H9 (cell line): Measurements from ENCODE around the gene TBC1D30. TPM values are rescaled to one million over a fixed set of nuclear protein-coding genes. Genes with fewer than 3 reads are reported as not detected.

Experiments
- DNase-seq: peaks from one replicate; pipeline ENCODE4 v3.0.0-alpha.2; 2017
- H2AFZ ChIP-seq: one replicate; pipeline ENCODE4 v1.6.1; 2013; ENCODE audit warnings: mild to moderate bottlenecking, low read length, control low read depth, moderate library complexity
- H2AK5ac ChIP-seq: 2 replicates; pipeline ENCODE4 v1.6.1; 2013; ENCODE audit warnings: low read length, control low read depth, mixed read lengths; ENCODE audit not compliant: insufficient read length
- H2BK120ac ChIP-seq: one replicate; pipeline ENCODE4 v1.6.1; 2013; ENCODE audit warnings: low read depth, mild to moderate bottlenecking, low read length, control low read depth, inconsistent platforms; ENCODE audit not compliant: poor library complexity, severe bottlenecking
- H2BK12ac ChIP-seq: 2 replicates; pipeline ENCODE4 v1.6.1; 2013; ENCODE audit warnings: low read length, control low read depth, mixed read lengths, low read depth; ENCODE audit not compliant: insufficient read length
- H2BK15ac ChIP-seq: 2 replicates; pipeline ENCODE4 v1.6.1; 2013; ENCODE audit warnings: low read depth, low read length, control low read depth
- H2BK20ac ChIP-seq: one replicate; pipeline ENCODE4 v1.6.1; 2013; ENCODE audit warnings: low read depth, mild to moderate bottlenecking, low read length, control low read depth, inconsistent platforms; ENCODE audit not compliant: poor library complexity, severe bottlenecking
- H2BK5ac ChIP-seq: 2 replicates; pipeline ENCODE4 v1.6.1; 2013; ENCODE audit warnings: low read length, control low read depth, mixed read lengths; ENCODE audit not compliant: insufficient read length
- H3K14ac ChIP-seq: 2 replicates; pipeline ENCODE4 v1.6.1; 2013; ENCODE audit warnings: low read length, control low read depth; ENCODE audit not compliant: insufficient read depth
- H3K18ac ChIP-seq: 2 replicates; pipeline ENCODE4 v1.6.1; 2013; ENCODE audit warnings: low read depth, mild to moderate bottlenecking, mixed read lengths, low read length, control low read depth; ENCODE audit not compliant: insufficient read length
- H3K23ac ChIP-seq: 2 replicates; pipeline ENCODE4 v1.6.1; 2013; ENCODE audit warnings: low read length, control low read depth, mixed read lengths, low read depth; ENCODE audit not compliant: insufficient read length
- H3K23me2 ChIP-seq: 2 replicates; pipeline ENCODE4 v1.6.1; 2013; ENCODE audit warnings: low read depth, mild to moderate bottlenecking, mixed read lengths, low read length, control low read depth; ENCODE audit not compliant: insufficient read length, poor library complexity, severe bottlenecking
- H3K27ac ChIP-seq: 2 replicates; pipeline ENCODE4 v1.5.1; 2013; ENCODE audit warnings: low read length, control low read depth, mixed read lengths, low read depth; ENCODE audit not compliant: insufficient read length
- H3K27me3 ChIP-seq: 2 replicates; pipeline ENCODE4 v1.6.1; 2013; ENCODE audit warnings: low read length, control low read depth, inconsistent platforms; ENCODE audit not compliant: insufficient read depth
- H3K4ac ChIP-seq: 2 replicates; pipeline ENCODE4 v1.6.1; 2013; ENCODE audit warnings: low read depth, mild to moderate bottlenecking, control low read depth, inconsistent platforms, low read length, moderate library complexity
- H3K4me1 ChIP-seq: 2 replicates; pipeline ENCODE4 v1.6.1; 2013; ENCODE audit warnings: low read length, control low read depth, inconsistent platforms; ENCODE audit not compliant: insufficient read depth
- H3K4me2 ChIP-seq: 2 replicates; pipeline ENCODE4 v1.6.1; 2013; ENCODE audit warnings: low read length, control low read depth, mixed read lengths; ENCODE audit not compliant: insufficient read length, insufficient read depth
- H3K56ac ChIP-seq: 2 replicates; pipeline ENCODE4 v1.6.1; 2013; ENCODE audit warnings: low read depth, mild to moderate bottlenecking, mixed read lengths, low read length, control low read depth; ENCODE audit not compliant: insufficient read length
- H3K79me1 ChIP-seq: 2 replicates; pipeline ENCODE4 v1.6.1; 2013; ENCODE audit warnings: low read depth, mild to moderate bottlenecking, moderate library complexity, low read length, control low read depth, inconsistent platforms; ENCODE audit not compliant: insufficient read depth, poor library complexity, severe bottlenecking
- H3K79me2 ChIP-seq: 2 replicates; pipeline ENCODE4 v1.6.1; 2013; ENCODE audit warnings: low read length, control low read depth, inconsistent platforms; ENCODE audit not compliant: insufficient read depth
- H3K9ac ChIP-seq: 2 replicates; pipeline ENCODE4 v1.6.1; 2013; ENCODE audit warnings: low read length, control low read depth, mixed read lengths; ENCODE audit not compliant: insufficient read length; ENCODE audit errors: extremely low read depth
- H3K9me3 ChIP-seq: one replicate; pipeline ENCODE4 v1.6.1; 2013; ENCODE audit warnings: low read depth, low read length, inconsistent platforms; ENCODE audit not compliant: control insufficient read depth
- H3T11ph ChIP-seq: one replicate; pipeline ENCODE4 v1.6.1; 2013; ENCODE audit warnings: mild to moderate bottlenecking, low read length, control low read depth, inconsistent platforms
- H4K20me1 ChIP-seq: one replicate; pipeline ENCODE4 v1.6.1; 2013; ENCODE audit not compliant: control insufficient read depth, insufficient read length, insufficient read depth
- H4K5ac ChIP-seq: 2 replicates; pipeline ENCODE4 v1.6.1; 2013; ENCODE audit warnings: low read depth, mild to moderate bottlenecking, mixed read lengths, low read length, control low read depth; ENCODE audit not compliant: insufficient read length
- H4K8ac ChIP-seq: replicated peaks from 2 replicates; pipeline ENCODE4 v1.6.1; 2013; ENCODE audit warnings: low read length, control low read depth, mixed read lengths, low read depth; ENCODE audit not compliant: insufficient read length
- H4K91ac ChIP-seq: 2 replicates; pipeline ENCODE4 v1.6.1; 2013; ENCODE audit warnings: low read depth, mild to moderate bottlenecking, moderate library complexity, mixed read lengths, low read length, control low read depth; ENCODE audit not compliant: insufficient read length
- H3K27ac Mint-ChIP-seq, 3 experiments: 2 replicates in 2 of 3; 3 replicates in 1 of 3; pipeline ENCODE4 v1.8.0; 2020 to 2021; ENCODE audit warnings: mixed read lengths in 3 of 3, mild to moderate bottlenecking in 1 of 3, moderate library complexity in 1 of 3
- H3K27me3 Mint-ChIP-seq: 2 replicates; pipeline ENCODE4 v1.8.0; 2021; ENCODE audit warnings: low read depth, mild to moderate bottlenecking, moderate library complexity, mixed read lengths
- H3K36me3 Mint-ChIP-seq, 3 experiments: 2 replicates in 2 of 3; 3 replicates in 1 of 3; pipeline ENCODE4 v1.8.0; 2020 to 2021; ENCODE audit warnings: low read depth in 3 of 3, mixed read lengths in 3 of 3; ENCODE audit not compliant: insufficient read depth in 1 of 3
- H3K4me1 Mint-ChIP-seq, 2 experiments: 2 replicates each; pipeline ENCODE4 v1.8.0; 2020; ENCODE audit warnings: mixed read lengths in 2 of 2
- H3K4me3 Mint-ChIP-seq, 2 experiments: 2 replicates in 1 of 2; 3 replicates in 1 of 2; pipeline ENCODE4 v1.8.0; 2020 to 2021; ENCODE audit warnings: mild to moderate bottlenecking in 2 of 2, mixed read lengths in 2 of 2, moderate library complexity in 1 of 2
- H3K9me3 Mint-ChIP-seq, 2 experiments: 2 replicates in 1 of 2; 3 replicates in 1 of 2; pipeline ENCODE4 v1.8.0; 2020; ENCODE audit warnings: mild to moderate bottlenecking in 2 of 2, mixed read lengths in 2 of 2, moderate library complexity in 1 of 2
- CTCF ChIP-seq: fragments of 200-600 bp; sonication (generic); conservative IDR thresholded peaks from 3 replicates; pipeline ENCODE4 v1.8.0; 2021; ENCODE audit warnings: antibody characterized with exemption, mild to moderate bottlenecking
- WGBS: extraction: QIAGEN DNeasy Blood & Tissue Kit; methylation state at CpG from one replicate; pipeline ENCODE4 v1.1.7; 2013; ENCODE audit warnings: missing lambda C conversion rate, low lambda C conversion rate, mixed read lengths; ENCODE audit not compliant: insufficient read length; ENCODE audit errors: extremely low coverage; 5-methylcytosine and 5-hydroxymethylcytosine counted together
- total RNA-seq: library from RNA; stranded (reverse); gene quantifications from 2 replicates; pipeline ENCODE4 v1.2.1, GENCODE V29; 2021

The TBC1D30 gene
- total RNA-seq, 1 experiment from 2014 or later = 1.6 TPM

GRCh38 chr12:64833928-64834327 lies 9.5 kb downstream of the TBC1D30 start:
- Histone ChIP-seq H2BK5ac (no peak overlapping the region), H2BK15ac (no peak overlapping the region), H2AFZ (no peak overlapping the region), H4K91ac (no peak overlapping the region), H3K79me1 (no peaks in the 10 kb centered on the region), H3K14ac (no peak overlapping the region), H3K9ac (no peak overlapping the region), H3K4me1 (no peaks in the 10 kb centered on the region), H3K9me3 (no peaks in the 10 kb centered on the region), H2BK20ac (no peak overlapping the region), H3K27me3 (no peaks in the 10 kb centered on the region), H3K79me2 (no peaks in the 10 kb centered on the region), H3T11ph (no peak overlapping the region), H3K23me2 (no peaks in the 10 kb centered on the region), H3K18ac (no peak overlapping the region), H2BK120ac (no peak overlapping the region), H3K27ac (no peak overlapping the region), H4K8ac (no peak overlapping the region), H3K56ac (no peak overlapping the region), H4K5ac (no peak overlapping the region), H2BK12ac (no peak overlapping the region), H3K4me2 (no peak overlapping the region), H3K23ac (no peak overlapping the region), H4K20me1 (no peaks in the 10 kb centered on the region), H3K4ac (no peak overlapping the region), H2AK5ac (no peak overlapping the region)
- peaks cover 6% of the 10 kb centered on the region for H3K27me3 Mint-ChIP-seq
- H3K36me3 Mint-ChIP-seq = peaks cover 0 to 8% (median 5%) of the 10 kb centered on the region in 3 experiments; a peak in 5 of 7 replicates
- TF ChIP-seq CTCF = no peak
- peaks cover 5% of the 10 kb centered on the region in 2 experiments for H3K4me1 Mint-ChIP-seq
- no peak overlapping the region for H3K4me3 Mint-ChIP-seq
- H3K9me3 Mint-ChIP-seq = peaks cover 0 to 3% of the 10 kb centered on the region in 2 experiments; a peak in 1 of 5 replicates
- no peak for DNase-seq
- WGBS = 100% methylated on average over 1 of the region's 3 CpGs
- no peak overlapping the region for H3K27ac Mint-ChIP-seq
